ENCODE data around the gene ZNF587.

Gene ZNF587

DNA sequence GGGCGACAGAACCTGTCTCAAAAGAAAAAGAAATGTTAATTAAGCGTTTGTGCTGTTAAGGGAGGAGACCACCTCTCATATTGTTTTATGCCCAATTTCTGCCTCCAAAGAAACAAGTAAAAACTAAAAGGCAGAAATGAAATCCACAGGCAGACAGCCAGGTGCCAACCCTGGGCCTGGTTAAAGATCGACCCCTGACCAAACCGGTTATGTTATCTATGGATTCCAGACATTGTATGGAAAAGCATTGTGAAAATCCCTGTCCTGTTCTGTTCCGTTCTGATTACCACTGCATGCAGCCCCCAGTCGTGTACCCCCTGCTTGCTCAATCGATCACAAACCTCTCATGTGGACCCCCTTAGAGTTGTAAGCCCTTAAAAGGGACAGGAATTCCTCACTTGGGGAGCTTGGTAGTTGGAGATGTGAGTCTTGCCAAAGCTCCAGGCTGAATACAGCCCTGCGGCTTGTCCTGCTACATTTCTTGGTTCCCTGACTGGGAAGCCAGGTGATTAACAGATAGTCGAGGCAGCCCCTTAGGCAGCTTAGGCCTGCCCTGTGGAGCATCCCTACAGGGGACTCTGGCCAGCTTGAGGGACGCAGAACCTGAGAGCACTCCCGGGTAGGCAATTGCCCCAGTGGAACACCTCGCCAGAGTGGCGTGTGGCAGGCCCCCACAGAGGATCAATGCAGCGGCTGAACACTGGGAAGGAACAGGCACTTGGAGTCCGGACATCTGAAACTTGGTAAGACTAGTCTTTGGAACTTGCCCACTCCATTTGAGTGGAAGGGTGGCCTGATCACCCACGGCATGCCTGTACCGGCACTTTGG, 34.2 kb upstream of the ZNF587 start:
- H3K4me1 ChIP-seq (ENCODE audit: control insufficient read depth in 2 of 2, insufficient read depth in 1 of 2, low read depth in 1 of 2, low read length in 2 of 2) = peaks cover 4% of the 10 kb centered on the region in 2 donors
- H4K91ac ChIP-seq (ENCODE audit: low read depth, low read length, poor library complexity) = no peak overlapping the region
- peak overlapping the region; percentile 48 for H3K4me2 ChIP-seq (ENCODE audit: insufficient read depth, low read length, poor library complexity, severe bottlenecking)
- H3K14ac ChIP-seq (ENCODE audit: low read length) = no peak overlapping the region
- no peak overlapping the region for H2BK120ac ChIP-seq (ENCODE audit: low read depth, low read length)
- H3K4me3 ChIP-seq (ENCODE audit: low read length in 2 of 2) = no peak overlapping the region
- H2BK12ac ChIP-seq (ENCODE audit: low read length) = no peak overlapping the region
- no peak overlapping the region for H3K27ac ChIP-seq (replicated peaks; ENCODE audit: low read length)
- H3K9ac ChIP-seq (ENCODE audit: low read depth, low read length, poor library complexity) = no peak overlapping the region
- no CpG with 5 or more reads among the region's 17 CpGs for whole genome bisulfite sequencing, 2 donors (ENCODE audit: extremely low coverage in 2 of 2, insufficient read length in 2 of 2, insufficient replicate concordance in 1 of 2)
- H3K4ac ChIP-seq (ENCODE audit: low read length) = no peak overlapping the region
- no peaks in the 10 kb centered on the region for H3K27me3 ChIP-seq (ENCODE audit: control insufficient read depth in 3 of 3, insufficient read depth in 3 of 3, low read depth in 1 of 3, low read length in 3 of 3)
- H3K79me1 ChIP-seq (ENCODE audit: low read depth, low read length) = peaks cover 1% of the 10 kb centered on the region
- no peak overlapping the region for H2BK5ac ChIP-seq (ENCODE audit: low read length)
- peak overlapping the region; percentile 82 for H2AFZ ChIP-seq (ENCODE audit: low read length)
- H3K9me3 ChIP-seq (replicated peaks in 1 of 2; ENCODE audit: control insufficient read depth in 2 of 2, insufficient read depth in 1 of 2, low read depth in 1 of 2, low read length in 2 of 2) = no peaks in the 10 kb centered on the region
- peaks cover 0 to 24% of the 10 kb centered on the region in 2 donors for H3K36me3 ChIP-seq (replicated peaks in 1 of 2; ENCODE audit: control insufficient read depth in 2 of 2, insufficient read depth in 2 of 2, low read length in 2 of 2)
- no peak overlapping the region for H4K8ac ChIP-seq (ENCODE audit: low read depth, low read length)
- no peak overlapping the region for H2BK15ac ChIP-seq (ENCODE audit: low read length)
- no peak overlapping the region for H3K23ac ChIP-seq (ENCODE audit: low read depth, low read length, poor library complexity)
- no peak overlapping the region for H2AK5ac ChIP-seq (ENCODE audit: low read depth, low read length)
- H3K18ac ChIP-seq (ENCODE audit: low read length) = no peak overlapping the region
- DNase-seq (ENCODE audit: low spot score) = no peak

DNA sequence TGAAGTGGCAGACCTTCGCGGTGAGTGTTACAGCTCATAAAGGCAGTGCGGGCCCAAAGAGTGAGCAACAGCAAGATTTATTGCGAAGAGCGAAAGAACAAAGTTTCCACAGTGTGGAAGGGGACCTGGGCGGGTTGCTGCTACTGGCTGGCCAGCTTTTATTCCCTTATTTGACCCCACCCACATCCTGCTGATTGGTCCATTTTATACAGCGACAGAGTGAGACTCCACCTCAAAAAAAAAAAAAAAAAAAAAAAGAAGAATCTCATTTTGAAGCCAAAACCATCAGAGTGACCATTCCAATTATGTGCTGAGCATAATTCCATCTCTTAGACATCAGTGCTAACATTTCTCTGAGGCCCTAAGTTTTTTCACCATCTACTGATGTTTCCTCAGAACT, 33.0 kb upstream of the ZNF587 start:
- peaks cover 1% of the 10 kb centered on the region for H3K79me1 ChIP-seq (ENCODE audit: low read depth, low read length)
- no peaks in the 10 kb centered on the region for H3K9me3 ChIP-seq (replicated peaks in 1 of 2; ENCODE audit: control insufficient read depth in 2 of 2, insufficient read depth in 1 of 2, low read depth in 1 of 2, low read length in 2 of 2)
- H3K18ac ChIP-seq (ENCODE audit: low read length) = no peak overlapping the region
- peaks cover 4 to 6% of the 10 kb centered on the region in 2 donors for H3K4me1 ChIP-seq (ENCODE audit: control insufficient read depth in 2 of 2, insufficient read depth in 1 of 2, low read depth in 1 of 2, low read length in 2 of 2)
- no peak overlapping the region for H3K4me3 ChIP-seq (ENCODE audit: low read length in 2 of 2)
- H3K23ac ChIP-seq (ENCODE audit: low read depth, low read length, poor library complexity) = no peak overlapping the region
- no peak overlapping the region for H2BK120ac ChIP-seq (ENCODE audit: low read depth, low read length)
- H2BK15ac ChIP-seq (ENCODE audit: low read length) = no peak overlapping the region
- H3K4me2 ChIP-seq (ENCODE audit: insufficient read depth, low read length, poor library complexity, severe bottlenecking) = no peak overlapping the region
- H2AK5ac ChIP-seq (ENCODE audit: low read depth, low read length) = no peak overlapping the region
- H3K36me3 ChIP-seq (replicated peaks in 1 of 2; ENCODE audit: control insufficient read depth in 2 of 2, insufficient read depth in 2 of 2, low read length in 2 of 2) = peaks cover 0 to 25% of the 10 kb centered on the region in 2 donors
- no peaks in the 10 kb centered on the region for H3K27me3 ChIP-seq (ENCODE audit: control insufficient read depth in 3 of 3, insufficient read depth in 3 of 3, low read depth in 1 of 3, low read length in 3 of 3)
- H3K27ac ChIP-seq (replicated peaks; ENCODE audit: low read length) = no peak overlapping the region
- no peak overlapping the region for H4K91ac ChIP-seq (ENCODE audit: low read depth, low read length, poor library complexity)
- no peak overlapping the region for H3K9ac ChIP-seq (ENCODE audit: low read depth, low read length, poor library complexity)
- H4K8ac ChIP-seq (ENCODE audit: low read depth, low read length) = no peak overlapping the region
- H2AFZ ChIP-seq (ENCODE audit: low read length) = no peak overlapping the region
- H2BK12ac ChIP-seq (ENCODE audit: low read length) = no peak overlapping the region
- WGBS, 2 donors (ENCODE audit: extremely low coverage in 2 of 2, insufficient read length in 2 of 2, insufficient replicate concordance in 1 of 2) = no CpG with 5 or more reads among the region's 7 CpGs
- no peak for DNase-seq (ENCODE audit: low spot score)
- H3K14ac ChIP-seq (ENCODE audit: low read length) = no peak overlapping the region
- H2BK5ac ChIP-seq (ENCODE audit: low read length) = no peak overlapping the region
- H3K4ac ChIP-seq (ENCODE audit: low read length) = no peak overlapping the region

GRCh38 chr19:57817976-57818375, 31.7 kb upstream of the ZNF587 start:
- no peaks in the 10 kb centered on the region for H3K9me3 ChIP-seq (replicated peaks in 1 of 2; ENCODE audit: control insufficient read depth in 2 of 2, insufficient read depth in 1 of 2, low read depth in 1 of 2, low read length in 2 of 2)
- no CpG with 5 or more reads among the region's 14 CpGs for WGBS, 2 donors (ENCODE audit: extremely low coverage in 2 of 2, insufficient read length in 2 of 2, insufficient replicate concordance in 1 of 2)
- no peak overlapping the region for H2AK5ac ChIP-seq (ENCODE audit: low read depth, low read length)
- H2AFZ ChIP-seq (ENCODE audit: low read length) = no peak overlapping the region
- no peak overlapping the region for H2BK120ac ChIP-seq (ENCODE audit: low read depth, low read length)
- peaks cover 0 to 27% of the 10 kb centered on the region in 2 donors for H3K36me3 ChIP-seq (replicated peaks in 1 of 2; ENCODE audit: control insufficient read depth in 2 of 2, insufficient read depth in 2 of 2, low read length in 2 of 2)
- no peak overlapping the region for H3K9ac ChIP-seq (ENCODE audit: low read depth, low read length, poor library complexity)
- H3K4me3 ChIP-seq (ENCODE audit: low read length in 2 of 2) = no peak overlapping the region
- H3K4me1 ChIP-seq (ENCODE audit: control insufficient read depth in 2 of 2, insufficient read depth in 1 of 2, low read depth in 1 of 2, low read length in 2 of 2) = peaks cover 4 to 6% of the 10 kb centered on the region in 2 donors
- no peak overlapping the region for H2BK12ac ChIP-seq (ENCODE audit: low read length)
- no peak overlapping the region for H3K4ac ChIP-seq (ENCODE audit: low read length)
- no peak overlapping the region for H4K91ac ChIP-seq (ENCODE audit: low read depth, low read length, poor library complexity)
- H3K23ac ChIP-seq (ENCODE audit: low read depth, low read length, poor library complexity) = no peak overlapping the region
- no peak overlapping the region for H3K14ac ChIP-seq (ENCODE audit: low read length)
- no peak overlapping the region for H2BK5ac ChIP-seq (ENCODE audit: low read length)
- H3K27me3 ChIP-seq (ENCODE audit: control insufficient read depth in 3 of 3, insufficient read depth in 3 of 3, low read depth in 1 of 3, low read length in 3 of 3) = no peaks in the 10 kb centered on the region
- no peak overlapping the region for H3K4me2 ChIP-seq (ENCODE audit: insufficient read depth, low read length, poor library complexity, severe bottlenecking)
- DNase-seq (ENCODE audit: low spot score) = no peak
- no peak overlapping the region for H4K8ac ChIP-seq (ENCODE audit: low read depth, low read length)
- H3K79me1 ChIP-seq (ENCODE audit: low read depth, low read length) = peaks cover 1% of the 10 kb centered on the region
- no peak overlapping the region for H3K18ac ChIP-seq (ENCODE audit: low read length)
- no peak overlapping the region for H2BK15ac ChIP-seq (ENCODE audit: low read length)
- H3K27ac ChIP-seq (replicated peaks; ENCODE audit: low read length) = no peak overlapping the region

DNA sequence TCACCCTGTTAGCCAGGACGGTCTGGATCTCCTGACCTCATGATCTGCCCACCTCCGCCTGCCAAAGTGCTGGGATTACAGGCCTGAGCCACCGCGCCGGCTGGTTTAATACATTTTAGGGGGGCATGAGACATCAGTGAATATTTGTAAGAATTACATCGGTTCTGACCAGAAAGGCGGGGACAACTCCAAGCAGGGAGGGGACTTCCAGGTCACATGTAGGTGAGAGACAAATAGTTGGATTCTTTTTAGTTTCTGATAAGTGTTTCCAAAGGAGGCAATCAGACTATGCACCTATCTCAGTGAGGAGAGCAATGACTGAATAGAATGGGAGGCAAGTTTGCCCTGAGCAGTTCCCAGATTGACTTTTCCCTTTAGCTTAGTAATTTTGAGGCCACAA, 31.3 kb upstream of the ZNF587 start:
- Histone ChIP-seq H3K27me3 (ENCODE audit: control insufficient read depth in 3 of 3, insufficient read depth in 3 of 3, low read depth in 1 of 3, low read length in 3 of 3) (no peaks in the 10 kb centered on the region), H2BK5ac (ENCODE audit: low read length) (no peak overlapping the region), H2AFZ (ENCODE audit: low read length) (no peak overlapping the region), H3K18ac (ENCODE audit: low read length) (no peak overlapping the region), H3K4me2 (ENCODE audit: insufficient read depth, low read length, poor library complexity, severe bottlenecking) (no peak overlapping the region), H3K23ac (ENCODE audit: low read depth, low read length, poor library complexity) (no peak overlapping the region), H2AK5ac (ENCODE audit: low read depth, low read length) (no peak overlapping the region), H3K9me3 (replicated peaks in 1 of 2; ENCODE audit: control insufficient read depth in 2 of 2, insufficient read depth in 1 of 2, low read depth in 1 of 2, low read length in 2 of 2) (no peaks in the 10 kb centered on the region), H4K8ac (ENCODE audit: low read depth, low read length) (no peak overlapping the region), H4K91ac (ENCODE audit: low read depth, low read length, poor library complexity) (no peak overlapping the region), H3K36me3 (replicated peaks in 1 of 2; ENCODE audit: control insufficient read depth in 2 of 2, insufficient read depth in 2 of 2, low read length in 2 of 2) (peaks cover 0 to 29% of the 10 kb centered on the region in 2 donors), H3K14ac (ENCODE audit: low read length) (no peak overlapping the region), H2BK15ac (ENCODE audit: low read length) (no peak overlapping the region), H2BK120ac (ENCODE audit: low read depth, low read length) (no peak overlapping the region), H3K79me1 (ENCODE audit: low read depth, low read length) (peaks cover 1% of the 10 kb centered on the region), H3K27ac (replicated peaks; ENCODE audit: low read length) (no peak overlapping the region), H3K9ac (ENCODE audit: low read depth, low read length, poor library complexity) (no peak overlapping the region), H2BK12ac (ENCODE audit: low read length) (no peak overlapping the region), H3K4me3 (ENCODE audit: low read length in 2 of 2) (no peak overlapping the region), H3K4me1 (ENCODE audit: control insufficient read depth in 2 of 2, insufficient read depth in 1 of 2, low read depth in 1 of 2, low read length in 2 of 2) (peaks cover 4 to 6% of the 10 kb centered on the region in 2 donors), H3K4ac (ENCODE audit: low read length) (no peak overlapping the region)
- no CpG with 5 or more reads among the region's 7 CpGs for WGBS, 2 donors (ENCODE audit: extremely low coverage in 2 of 2, insufficient read length in 2 of 2, insufficient replicate concordance in 1 of 2)
- no peak for DNase-seq (ENCODE audit: low spot score)

Measured in neuronal stem cell (in vitro differentiated cells).